GM21529 (cell line): Measurements from ENCODE around the gene ELAPOR2.
"Not testable (repeated sequence)": the region's sequence is repeated elsewhere in the genome, so short reads cannot be mapped to it uniquely, and the experiment has no call there.

Experiments
- ATAC-seq: cut with Tn5 transposase; IDR thresholded peaks from one replicate; pipeline ENCODE4 v1.9.1; 2021; ENCODE audit not compliant: unreplicated experiment

The ELAPOR2 gene

DNA sequence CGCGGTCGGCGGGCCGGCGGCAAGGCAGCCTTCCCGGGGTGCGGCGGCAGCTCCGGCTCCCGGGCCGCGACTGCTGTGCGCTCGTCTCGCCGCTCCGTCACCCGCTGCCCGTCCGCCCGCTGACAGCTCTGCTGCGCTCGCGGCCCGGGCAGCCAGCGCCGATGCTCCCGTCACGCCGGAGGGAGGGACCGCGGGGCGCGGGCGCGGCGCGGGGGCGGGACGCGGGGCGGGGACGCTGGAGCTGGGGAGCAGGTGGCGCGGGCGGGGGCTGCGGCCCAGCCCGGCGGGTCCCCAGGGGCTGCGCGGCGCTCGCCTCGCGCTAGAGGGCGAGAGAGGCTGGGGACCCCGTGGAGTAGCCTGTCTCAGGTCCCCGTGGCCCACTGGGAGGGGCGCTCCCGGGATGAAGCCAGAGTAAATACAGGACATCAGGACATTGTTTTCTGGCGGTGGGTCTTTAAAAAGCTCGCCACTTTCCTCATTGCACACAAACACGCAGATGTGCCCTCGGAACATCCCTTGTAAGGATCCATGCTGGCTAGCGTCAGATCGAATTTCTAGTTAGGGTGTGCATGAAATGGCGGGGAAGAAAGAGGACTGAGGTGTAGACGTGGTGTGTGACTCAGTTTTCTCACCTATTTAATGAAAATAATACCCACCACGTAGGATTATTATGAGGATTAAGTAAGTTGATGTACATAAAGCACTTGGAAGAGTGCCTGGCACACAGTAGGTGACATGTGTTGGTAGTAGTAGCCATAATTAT, at the start of gene ELAPOR2:
TSS of gene ELAPOR2 (minus strand) at position 130 of the 763 bp plus-strand sequence. CDS start 141 bp downstream, outside the sequence.
- peak; percentile 93 for ATAC-seq

DNA sequence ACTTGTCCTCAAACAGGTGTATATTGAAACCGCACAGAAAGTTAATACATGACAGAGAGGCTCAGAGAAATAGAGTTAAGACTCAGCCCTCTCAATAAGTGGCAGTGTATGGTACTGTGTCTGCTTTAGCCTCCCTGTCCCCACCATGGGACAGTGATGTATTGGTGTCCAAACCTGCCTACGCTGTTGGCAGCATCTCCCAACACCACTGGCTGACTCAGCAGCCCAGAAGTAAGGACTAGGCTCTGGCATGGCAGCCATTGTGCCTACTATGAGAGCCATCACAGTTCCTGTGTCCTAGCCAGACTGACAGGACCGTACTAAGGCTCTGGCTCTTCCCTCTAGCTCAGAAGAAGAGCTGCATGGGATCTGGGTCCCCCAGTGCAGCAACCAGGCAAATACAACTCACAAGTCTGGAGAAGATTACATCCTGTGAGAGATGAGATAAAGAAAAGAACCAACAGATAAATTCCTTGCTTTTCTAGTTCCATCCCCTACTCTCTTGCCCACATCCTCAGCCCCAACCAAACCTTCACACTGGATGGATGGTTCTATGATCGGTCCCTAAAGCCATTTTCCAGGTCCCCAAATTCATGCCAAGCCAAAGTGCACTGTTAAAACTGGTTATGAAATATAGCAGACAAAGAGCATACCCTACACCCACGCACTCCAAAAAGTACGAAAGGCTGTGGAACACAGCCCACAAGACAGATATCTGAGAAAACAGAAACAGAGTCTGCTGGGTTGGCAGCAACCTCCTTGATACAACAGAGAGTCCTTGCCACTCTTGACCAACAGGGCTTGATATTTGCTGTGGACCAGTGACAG, 48.7 kb upstream of the ELAPOR2 start:
- ATAC-seq, result no peak

GRCh38 chr7:87106974-87107612, 47.6 kb upstream of the ELAPOR2 start:
- ATAC-seq, result no peak

- ATAC-seq, result no peak
Observed at GRCh38 chr7:87105401-87105800, 45.9 kb upstream of the ELAPOR2 start.

- no peak for ATAC-seq
Observed at GRCh38 chr7:87100326-87100725, 40.9 kb upstream of the ELAPOR2 start.

DNA sequence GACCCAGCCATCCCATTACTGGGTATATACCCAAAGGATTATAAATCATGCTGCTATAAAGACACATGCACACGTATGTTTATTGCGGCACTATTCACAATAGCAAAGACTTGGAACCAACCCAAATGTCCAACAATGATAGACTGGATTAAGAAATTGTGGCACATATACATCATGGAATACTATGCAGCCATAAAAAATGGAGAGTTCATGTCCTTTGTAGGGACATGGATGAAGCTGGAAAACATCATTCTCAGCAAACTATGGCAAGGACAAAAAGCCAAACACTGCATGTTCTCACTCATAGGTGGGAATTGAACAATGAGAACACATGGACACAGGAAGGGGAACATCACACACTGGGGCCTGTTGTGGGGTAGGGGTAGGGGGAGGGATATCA, 37.9 kb upstream of the ELAPOR2 start:
- ATAC-seq, result not testable (repeated sequence)

DNA sequence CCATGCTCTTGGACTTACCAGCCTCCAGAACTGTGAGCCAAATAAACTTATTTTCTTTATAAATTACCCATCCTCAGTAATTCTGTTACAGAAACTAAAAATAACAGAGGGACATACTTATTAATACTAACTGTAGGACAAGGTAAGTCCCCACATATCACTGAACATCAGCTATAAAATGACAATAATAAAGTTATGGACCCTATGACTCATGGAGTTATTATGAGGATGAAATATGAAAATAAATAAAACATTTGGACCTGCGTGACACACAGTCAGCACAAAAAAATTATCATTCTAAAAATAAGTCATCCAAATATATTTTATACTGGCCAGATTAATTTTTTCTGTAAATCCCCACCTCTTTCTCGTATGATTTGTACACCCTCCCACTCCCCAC, 34.9 kb upstream of the ELAPOR2 start:
- ATAC-seq, result no peak

DNA sequence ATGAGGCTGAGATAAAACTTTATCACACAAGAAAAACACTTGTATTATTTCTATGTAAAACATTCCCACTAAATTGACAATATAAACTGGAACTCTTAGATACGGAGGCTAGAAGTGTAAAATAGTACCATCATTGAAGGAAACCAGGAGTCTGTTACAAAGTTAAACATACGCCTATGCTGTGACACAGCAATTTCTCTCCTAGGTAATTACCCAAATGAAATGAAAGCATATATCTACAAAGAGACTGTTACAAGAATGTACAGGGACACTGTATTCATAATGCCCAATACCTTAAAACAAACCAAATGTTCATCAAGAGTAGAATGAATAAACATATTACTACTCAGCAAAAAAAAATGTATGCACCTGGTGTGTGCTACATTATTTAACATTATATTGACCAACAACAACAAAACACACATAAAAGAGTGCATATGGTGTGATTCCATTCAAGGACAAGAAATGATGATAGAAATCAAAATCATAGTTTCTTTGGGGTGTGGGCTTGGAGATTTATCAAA, 33.2 kb upstream of the ELAPOR2 start:
- ATAC-seq, result no peak

DNA sequence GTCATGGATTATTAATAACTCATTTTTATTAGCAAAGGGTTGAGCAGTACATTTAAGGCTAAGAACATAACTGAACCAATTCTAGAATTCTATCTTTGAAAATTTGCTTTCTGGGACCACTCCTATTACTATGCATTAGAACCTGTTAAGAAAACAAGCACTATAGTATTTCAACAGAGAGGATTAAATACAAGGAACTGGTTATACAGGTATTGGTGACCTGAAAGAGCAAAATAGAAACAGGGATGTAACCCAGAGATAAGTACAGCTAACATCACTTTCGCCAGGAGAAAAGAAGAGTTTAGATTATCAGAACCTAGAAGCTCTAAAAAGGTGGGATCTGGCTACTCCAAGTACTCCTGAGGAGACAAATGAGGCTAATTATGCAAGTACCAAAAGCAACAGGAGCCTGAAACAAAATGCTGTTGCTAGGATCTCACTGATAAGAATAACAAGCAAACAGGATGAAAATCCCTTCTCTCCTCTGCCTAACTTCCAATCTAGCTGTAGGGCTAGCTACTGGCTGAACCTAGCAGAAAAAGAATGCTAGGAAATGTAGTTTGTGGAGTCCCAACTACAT, 32.1 kb upstream of the ELAPOR2 start:
- ATAC-seq, result no peak

GRCh38 chr7:87083865-87084519, 24.5 kb upstream of the ELAPOR2 start:
- ATAC-seq, result no peak

- ATAC-seq, result no peak
Observed at GRCh38 chr7:87082675-87083074, 23.2 kb upstream of the ELAPOR2 start.

DNA sequence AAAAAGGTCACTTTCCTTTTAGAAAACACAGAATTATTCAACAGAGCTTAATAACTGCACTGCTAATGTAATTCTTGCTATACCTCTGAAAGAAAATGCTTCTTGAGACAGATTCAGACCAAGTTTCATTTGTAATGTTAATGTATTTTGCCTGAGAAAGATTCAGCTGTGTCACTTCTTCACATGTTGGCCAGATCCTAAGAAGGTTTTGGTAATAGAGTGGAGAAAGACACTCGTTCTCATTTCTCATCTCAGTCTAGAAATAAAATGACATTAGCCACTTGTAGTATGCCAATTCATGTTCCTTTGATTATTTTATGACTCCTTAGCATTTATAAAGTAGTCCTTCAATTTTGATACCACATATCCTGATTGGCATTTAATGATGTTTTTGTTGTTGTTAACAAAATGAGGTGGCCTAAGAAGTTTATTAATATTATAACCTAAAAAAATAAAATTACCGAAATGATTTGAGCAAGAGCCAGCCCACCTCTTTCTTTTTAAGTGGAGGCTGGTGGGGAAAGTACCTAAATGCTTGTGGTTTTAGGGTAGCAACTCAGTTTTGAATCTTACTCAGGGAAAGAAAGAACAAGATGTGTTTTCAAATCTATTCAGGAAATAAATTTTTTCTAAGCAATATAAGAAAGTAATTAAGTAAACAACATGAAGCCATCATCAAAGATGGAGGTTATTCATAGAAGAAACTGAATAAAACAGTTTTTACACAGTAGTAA, 16.4 kb upstream of the ELAPOR2 start:
- peak; percentile 85 for ATAC-seq

GRCh38 chr7:87067788-87068187, 8.3 kb upstream of the ELAPOR2 start:
- ATAC-seq, result no peak

GRCh38 chr7:87060288-87060537, 759 bp upstream of the ELAPOR2 start:
- ATAC-seq, result no peak

DNA sequence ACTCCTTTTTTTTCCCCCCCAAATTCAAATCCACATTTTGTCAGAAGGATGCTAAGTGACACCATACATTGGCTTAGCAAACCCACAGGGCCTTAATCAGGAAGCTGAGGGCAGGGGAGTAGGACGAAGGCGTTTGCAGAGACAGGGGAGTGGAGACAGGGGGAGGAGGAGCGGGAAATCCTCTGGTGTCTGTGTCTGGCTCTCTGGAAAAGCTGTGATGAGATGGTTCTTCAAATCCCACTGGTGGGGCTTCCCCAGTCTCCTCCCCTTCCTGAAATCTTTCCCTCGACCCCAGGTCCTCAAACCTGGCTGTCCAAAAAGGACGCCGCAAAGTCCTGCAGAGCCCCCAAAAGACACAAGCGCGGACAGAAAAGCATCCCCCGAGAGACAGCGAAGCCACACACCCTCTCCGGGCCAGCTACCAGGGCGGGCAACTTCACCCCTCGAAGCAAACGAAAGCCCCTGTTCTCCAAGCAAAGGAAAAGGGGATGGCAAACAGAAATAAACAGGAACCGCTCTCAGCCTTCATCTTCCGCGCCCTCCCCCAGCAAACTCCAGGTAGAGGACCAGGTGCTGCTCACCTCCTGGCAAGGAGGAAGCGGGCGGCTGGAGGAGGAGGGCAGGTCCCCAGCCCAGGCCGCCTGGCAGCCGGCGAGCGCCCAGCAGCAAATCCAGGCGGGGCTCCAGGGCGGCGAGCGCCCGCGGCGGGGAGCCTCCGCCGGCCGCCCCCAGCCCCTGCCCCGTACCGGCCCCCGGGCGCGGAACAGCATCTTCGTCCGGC, 520 bp downstream of the ELAPOR2 start:
- ATAC-seq, result peak; percentile 39

DNA sequence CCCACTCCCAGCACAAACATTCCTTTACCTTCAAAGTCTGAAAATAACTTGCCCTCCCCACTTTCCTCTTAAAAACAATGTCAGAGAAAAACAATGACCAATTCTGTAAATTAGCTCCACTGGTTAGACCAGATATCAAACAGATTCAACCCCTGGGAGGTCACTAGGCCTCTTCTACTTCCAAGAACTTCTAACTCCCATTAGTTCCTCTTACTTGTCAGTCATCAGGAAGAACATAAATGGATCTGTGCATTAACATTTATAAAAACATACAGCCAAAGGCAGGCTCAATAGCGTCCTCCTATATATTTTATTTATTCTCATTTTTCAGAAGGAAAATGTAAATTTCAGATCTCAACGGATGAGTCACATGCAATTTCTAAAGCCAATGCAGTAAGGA, 2.2 kb downstream of the ELAPOR2 start:
- no peak for ATAC-seq

- ATAC-seq, result no peak
Observed at GRCh38 chr7:87056346-87056745, 3.1 kb downstream of the ELAPOR2 start.

- no peak for ATAC-seq
Observed at GRCh38 chr7:87048839-87049238, 10.6 kb downstream of the ELAPOR2 start.

GRCh38 chr7:87046456-87046855, 13.0 kb downstream of the ELAPOR2 start:
- no peak for ATAC-seq
